ENCODE results near the gene PTPRK.

The PTPRK gene

GRCh38 chr6:128174724-128175123 is 345.7 kb downstream of the PTPRK start:
- Histone ChIP-seq H3K9ac (ENCODE audit: low read length) (no peak overlapping the region), H3K79me2 (ENCODE audit: low read length) (no peaks in the 10 kb centered on the region), H4K20me1 (ENCODE audit: insufficient read depth, low read length) (no peaks in the 10 kb centered on the region), H3K27me3 (ENCODE audit: low read depth, low read length) (no peaks in the 10 kb centered on the region), H3K4me3 (ENCODE audit: low read length) (no peak overlapping the region), H3K4me1 (ENCODE audit: low read length) (no peaks in the 10 kb centered on the region), H3K36me3 (replicated peaks; ENCODE audit: low read depth, low read length) (no peaks in the 10 kb centered on the region), H3K9me3 (ENCODE audit: insufficient read depth, low read length) (no peaks in the 10 kb centered on the region), H3K27ac (ENCODE audit: low read length) (no peak overlapping the region), H2AFZ (ENCODE audit: low read depth, low read length) (no peak overlapping the region), H3K4me2 (ENCODE audit: low read length) (no peak overlapping the region)
- TF ChIP-seq EZH2phosphoT487 (IDR thresholded peaks at IDR 0.05; ENCODE audit: low read depth), result no peak
- TF ChIP-seq CTCF (IDR thresholded peaks at IDR 0.05; ENCODE audit: low read depth, low read length), result no peak

GRCh38 chr6:128172752-128173682 is 347.4 kb downstream of the PTPRK start:
- Histone ChIP-seq H3K4me1 (ENCODE audit: low read length) (peaks cover 2% of the 10 kb centered on the region), H3K27ac (ENCODE audit: low read length) (no peak overlapping the region), H2AFZ (ENCODE audit: low read depth, low read length) (no peak overlapping the region), H3K9ac (ENCODE audit: low read length) (no peak overlapping the region), H3K4me3 (ENCODE audit: low read length) (no peak overlapping the region), H3K4me2 (ENCODE audit: low read length) (no peak overlapping the region), H3K79me2 (ENCODE audit: low read length) (no peaks in the 10 kb centered on the region), H3K9me3 (ENCODE audit: insufficient read depth, low read length) (no peaks in the 10 kb centered on the region), H4K20me1 (ENCODE audit: insufficient read depth, low read length) (no peaks in the 10 kb centered on the region), H3K27me3 (ENCODE audit: low read depth, low read length) (no peaks in the 10 kb centered on the region), H3K36me3 (replicated peaks; ENCODE audit: low read depth, low read length) (no peaks in the 10 kb centered on the region)
- no peak for TF ChIP-seq CTCF (IDR thresholded peaks at IDR 0.05; ENCODE audit: low read depth, low read length)
- TF ChIP-seq EZH2phosphoT487 (IDR thresholded peaks at IDR 0.05; ENCODE audit: low read depth), result no peak

GRCh38 chr6:128172081-128172480 is 348.3 kb downstream of the PTPRK start:
- Histone ChIP-seq H3K4me3 (ENCODE audit: low read length) (no peak overlapping the region), H2AFZ (ENCODE audit: low read depth, low read length) (no peak overlapping the region), H3K27ac (ENCODE audit: low read length) (no peak overlapping the region), H3K79me2 (ENCODE audit: low read length) (no peaks in the 10 kb centered on the region), H3K36me3 (replicated peaks; ENCODE audit: low read depth, low read length) (no peaks in the 10 kb centered on the region), H3K4me1 (ENCODE audit: low read length) (peaks cover 9% of the 10 kb centered on the region), H3K9ac (ENCODE audit: low read length) (no peak overlapping the region), H3K4me2 (ENCODE audit: low read length) (no peak overlapping the region), H4K20me1 (ENCODE audit: insufficient read depth, low read length) (no peaks in the 10 kb centered on the region), H3K9me3 (ENCODE audit: insufficient read depth, low read length) (no peaks in the 10 kb centered on the region), H3K27me3 (ENCODE audit: low read depth, low read length) (no peaks in the 10 kb centered on the region)
- TF ChIP-seq EZH2phosphoT487 (IDR thresholded peaks at IDR 0.05; ENCODE audit: low read depth) (no peak), CTCF (IDR thresholded peaks at IDR 0.05; ENCODE audit: low read depth, low read length) (no peak)

- no peak for TF ChIP-seq EZH2phosphoT487 (IDR thresholded peaks at IDR 0.05; ENCODE audit: low read depth)
- no peak for TF ChIP-seq CTCF (IDR thresholded peaks at IDR 0.05; ENCODE audit: low read depth, low read length)
- H3K4me1 ChIP-seq (ENCODE audit: low read length), result peaks cover 9% of the 10 kb centered on the region
- no peak overlapping the region for H3K4me2 ChIP-seq (ENCODE audit: low read length)
These were observed 349.2 kb downstream of the PTPRK start for GRCh38 chr6:128171182-128171581.

More at GRCh38 chr6:128171182-128171581, 349.2 kb downstream of the PTPRK start:
- H3K9ac ChIP-seq (ENCODE audit: low read length), result no peak overlapping the region
- no peaks in the 10 kb centered on the region for H4K20me1 ChIP-seq (ENCODE audit: insufficient read depth, low read length)
- no peaks in the 10 kb centered on the region for H3K9me3 ChIP-seq (ENCODE audit: insufficient read depth, low read length)
- no peak overlapping the region for H3K4me3 ChIP-seq (ENCODE audit: low read length)
- H3K27me3 ChIP-seq (ENCODE audit: low read depth, low read length), result no peaks in the 10 kb centered on the region
- H3K36me3 ChIP-seq (replicated peaks; ENCODE audit: low read depth, low read length), result no peaks in the 10 kb centered on the region
- no peak overlapping the region for H2AFZ ChIP-seq (ENCODE audit: low read depth, low read length)
- H3K27ac ChIP-seq (ENCODE audit: low read length), result no peak overlapping the region
- H3K79me2 ChIP-seq (ENCODE audit: low read length), result no peaks in the 10 kb centered on the region

Measured in OCI-LY3 (cell line).